ENCODE data around the gene LRCH3.
"Not testable (repeated sequence)": the region's sequence is repeated elsewhere in the genome, so short reads cannot be mapped to it uniquely, and the experiment has no call there.

Gene LRCH3

DNA sequence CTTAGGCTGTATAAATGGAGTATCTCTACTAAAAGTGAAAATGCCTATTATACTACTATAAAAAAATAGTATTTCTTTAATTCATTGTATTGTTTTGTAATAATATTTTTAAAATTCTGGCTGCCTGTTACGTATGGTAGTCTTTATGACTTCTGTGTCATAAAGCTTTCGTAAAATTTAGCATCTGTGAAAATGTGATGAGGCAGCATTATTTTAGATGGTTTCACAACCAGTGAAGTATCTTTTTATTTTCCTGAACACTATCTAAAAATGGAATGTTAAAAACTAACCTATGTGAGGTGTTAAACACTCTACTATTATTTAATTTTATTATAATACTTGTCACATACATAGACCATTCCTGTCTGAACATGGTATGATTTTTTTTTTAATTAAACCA, 46.2 kb downstream of the LRCH3 start:
- no peak for DNase-seq

DNA sequence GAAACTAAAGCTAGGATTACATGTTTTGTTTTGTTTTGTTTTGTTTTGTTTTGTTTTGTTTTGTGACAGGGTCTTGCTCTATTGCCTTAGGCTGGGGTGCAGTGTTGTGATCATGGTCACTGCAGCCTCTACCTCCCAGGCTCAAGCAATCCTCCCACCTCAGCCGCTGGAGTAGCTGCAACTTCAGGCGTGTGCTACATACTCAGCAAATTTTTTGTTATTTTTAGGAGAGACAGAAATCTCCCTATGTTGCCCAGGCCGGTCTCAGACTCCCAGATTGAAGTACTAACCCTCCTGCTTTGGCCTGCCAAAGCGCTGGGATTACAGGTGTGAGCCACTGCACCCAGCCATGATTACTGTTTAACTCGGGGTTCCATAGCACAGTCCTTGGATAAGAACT, 50.7 kb downstream of the LRCH3 start:
- no peak for DNase-seq

DNA sequence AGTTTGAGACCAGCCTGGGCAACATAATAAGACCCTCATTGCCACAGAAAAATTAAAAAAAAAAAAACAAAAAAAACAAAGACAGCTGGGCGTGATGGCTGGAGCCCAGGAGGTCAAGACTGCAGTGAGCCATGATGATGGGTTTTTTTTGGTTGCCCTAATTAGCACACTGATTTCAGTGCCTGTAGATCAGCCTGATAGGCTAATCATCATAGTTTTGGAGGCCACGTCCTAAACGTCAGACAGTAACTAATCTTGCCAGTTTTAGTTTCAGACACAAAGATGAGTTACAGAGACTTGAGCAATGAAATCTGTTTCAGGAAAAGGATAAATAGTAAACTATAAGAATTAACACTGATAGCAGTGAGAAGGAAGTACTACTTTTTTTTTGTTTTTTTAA, 55.4 kb downstream of the LRCH3 start:
- DNase-seq: no peak

DNA sequence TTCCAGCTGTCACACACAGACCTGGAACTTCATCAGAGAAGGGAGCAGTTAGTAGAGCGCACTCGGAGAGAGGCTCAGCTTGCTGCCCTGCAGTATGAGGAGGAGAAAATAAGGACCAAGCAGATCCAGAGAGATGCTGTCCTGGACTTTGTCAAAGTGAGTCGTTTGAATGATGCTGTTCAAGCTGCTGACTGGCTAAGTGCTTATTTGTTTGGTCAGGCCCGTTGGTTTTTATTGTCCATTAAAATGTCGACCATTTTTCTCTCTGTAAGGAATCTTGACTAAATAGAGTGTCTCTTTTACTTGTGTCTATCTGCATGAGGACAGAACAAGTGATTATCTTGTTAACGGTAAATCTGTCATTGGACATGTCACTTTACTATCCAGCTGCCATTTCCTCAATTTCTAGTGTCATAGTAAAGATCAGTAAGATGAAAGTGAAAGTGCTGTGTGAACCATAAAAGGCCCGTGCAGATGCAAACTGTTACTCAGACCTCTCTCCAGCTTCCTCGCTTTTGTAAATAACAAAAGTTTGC, 56.9 kb downstream of the LRCH3 start:
- no peak for DNase-seq

DNA sequence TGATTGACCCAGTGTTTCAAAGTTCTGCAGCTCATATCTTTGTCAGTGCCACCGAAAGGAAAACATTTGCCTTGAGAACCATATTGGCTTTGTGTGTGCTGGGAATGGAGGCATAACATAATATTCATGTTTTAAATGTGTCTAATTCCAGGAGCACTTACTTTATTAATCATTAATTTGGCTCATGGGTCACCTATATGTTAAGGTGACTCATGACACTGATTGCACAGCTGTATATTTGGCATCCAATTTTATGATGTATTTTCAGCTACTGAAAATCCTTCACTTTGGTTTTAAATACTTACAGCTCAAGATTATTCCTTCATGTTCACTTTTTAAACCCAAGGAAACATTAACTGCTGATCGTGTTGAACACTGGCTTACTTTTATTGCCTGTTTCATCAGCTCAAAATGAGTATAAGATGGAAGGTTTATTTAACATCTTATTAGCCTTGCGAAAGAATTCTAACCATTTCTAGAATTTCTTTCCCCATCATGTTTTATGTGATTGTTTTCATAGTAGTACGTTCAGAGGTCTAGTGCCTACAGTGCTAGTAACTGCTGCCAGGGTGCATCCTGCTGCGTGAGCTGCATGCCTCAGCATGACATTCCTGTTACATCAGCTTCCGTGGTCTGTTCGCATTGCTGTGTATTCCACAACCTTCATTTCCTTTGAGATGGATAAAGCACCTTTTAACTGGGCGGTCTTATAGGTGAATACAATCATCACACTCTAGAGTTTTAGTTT, 63.7 kb downstream of the LRCH3 start:
- DNase-seq: peak; percentile 78 to 97

DNA sequence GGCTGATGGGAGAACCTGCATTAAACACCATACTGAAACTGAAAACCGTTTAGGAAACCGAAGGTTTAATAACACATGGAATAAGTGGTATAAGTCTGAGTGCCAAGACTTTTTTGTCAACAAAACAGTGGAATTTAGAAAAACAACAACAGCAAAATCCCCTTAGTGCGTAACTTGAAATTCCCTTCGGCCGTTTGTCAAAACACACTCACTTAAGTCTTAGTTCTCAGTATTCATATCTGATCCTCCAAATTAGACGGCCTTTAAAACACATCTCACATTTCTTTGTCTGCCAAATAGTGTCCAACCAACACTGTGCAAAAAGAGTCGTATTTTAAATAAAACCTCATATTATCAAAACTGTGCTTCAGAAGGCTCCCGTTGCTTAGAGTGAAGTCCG, 64.5 kb downstream of the LRCH3 start:
- no peak for DNase-seq

DNA sequence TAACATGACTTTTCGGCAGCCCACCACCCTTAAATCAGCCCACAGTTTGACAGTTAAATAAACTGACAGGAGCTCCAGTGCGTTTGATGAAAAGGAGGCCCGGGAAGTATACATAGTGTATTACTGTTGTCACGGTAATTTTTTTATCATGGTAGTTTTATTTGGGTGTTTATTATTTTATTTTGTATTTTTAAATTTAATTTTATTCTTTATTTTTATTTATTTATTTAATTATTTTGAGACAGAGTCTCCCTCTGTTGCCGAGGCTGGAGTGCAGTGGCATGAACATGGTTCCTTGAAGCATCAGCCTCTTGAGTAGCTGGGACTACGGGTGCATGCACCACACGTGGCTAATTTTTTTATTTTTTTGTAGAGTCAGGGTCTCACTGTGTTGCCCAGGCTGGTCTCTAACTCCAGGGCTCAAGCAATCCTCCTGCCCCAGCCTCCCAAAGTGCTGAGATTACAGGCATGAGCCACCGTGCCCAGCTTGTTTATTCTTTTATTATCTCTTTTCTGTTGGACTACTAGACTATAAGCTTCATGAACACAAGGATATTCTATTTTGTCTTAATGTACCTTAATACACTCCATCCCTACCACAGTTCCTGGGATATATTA, 65.3 kb downstream of the LRCH3 start:
- no peak for DNase-seq

DNA sequence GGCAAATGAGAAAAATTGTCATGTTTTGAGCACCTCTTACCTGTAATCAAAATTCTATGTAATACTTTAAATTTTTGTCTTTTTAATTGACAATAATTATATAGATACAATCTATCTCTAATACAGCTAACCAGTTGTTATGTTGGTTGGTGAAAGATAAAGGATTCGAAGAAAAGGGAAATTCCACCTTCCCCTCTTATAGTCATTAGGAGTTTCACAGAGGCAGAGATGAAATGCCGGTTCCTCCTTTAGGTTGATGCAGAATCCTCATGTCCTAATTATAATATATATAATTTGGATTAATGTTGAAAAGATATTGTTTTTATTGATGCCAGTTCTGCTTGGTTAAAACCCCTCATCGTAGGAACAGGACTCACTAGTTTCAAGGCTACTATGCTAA, 67.1 kb downstream of the LRCH3 start:
- no peak for DNase-seq

DNA sequence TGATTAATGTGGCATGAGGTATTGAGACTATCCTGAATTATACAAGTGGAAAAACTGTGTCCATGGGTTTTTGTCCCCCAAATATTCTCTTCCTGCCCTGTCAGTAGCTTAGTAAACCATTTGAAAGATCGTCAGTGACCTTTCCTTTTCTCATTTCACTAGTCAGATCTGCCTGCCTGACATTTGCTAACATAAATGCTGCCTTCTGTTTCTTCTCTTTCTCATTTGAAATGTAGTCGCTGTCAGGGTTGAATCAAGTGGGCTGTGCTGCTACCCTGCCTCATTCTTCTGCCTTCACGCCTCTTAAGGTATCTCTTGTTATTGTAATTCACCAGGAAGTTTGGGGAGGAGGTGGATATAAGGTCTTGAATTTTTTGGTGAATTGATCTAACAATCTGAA, 67.5 kb downstream of the LRCH3 start:
- no peak for DNase-seq

DNA sequence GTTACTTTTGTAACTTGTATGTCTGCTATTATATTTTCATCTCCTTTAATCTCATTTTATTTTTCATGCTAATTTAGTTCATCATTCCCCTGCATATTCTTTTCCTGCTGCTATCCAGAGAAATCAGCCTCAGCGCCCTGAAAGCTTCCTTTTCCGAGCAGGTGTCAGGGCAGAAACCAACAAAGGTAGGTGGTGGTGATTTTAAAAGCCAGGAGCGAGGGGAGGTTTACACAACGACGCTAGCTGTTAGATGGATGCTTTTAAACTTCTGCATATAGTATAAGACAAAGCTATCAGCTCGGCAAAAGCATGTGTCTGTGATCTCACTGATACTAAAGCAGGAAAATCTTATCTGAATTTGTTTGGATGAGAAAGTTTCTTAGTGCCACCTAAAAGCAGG, 75.0 kb downstream of the LRCH3 start:
- no peak for DNase-seq

DNA sequence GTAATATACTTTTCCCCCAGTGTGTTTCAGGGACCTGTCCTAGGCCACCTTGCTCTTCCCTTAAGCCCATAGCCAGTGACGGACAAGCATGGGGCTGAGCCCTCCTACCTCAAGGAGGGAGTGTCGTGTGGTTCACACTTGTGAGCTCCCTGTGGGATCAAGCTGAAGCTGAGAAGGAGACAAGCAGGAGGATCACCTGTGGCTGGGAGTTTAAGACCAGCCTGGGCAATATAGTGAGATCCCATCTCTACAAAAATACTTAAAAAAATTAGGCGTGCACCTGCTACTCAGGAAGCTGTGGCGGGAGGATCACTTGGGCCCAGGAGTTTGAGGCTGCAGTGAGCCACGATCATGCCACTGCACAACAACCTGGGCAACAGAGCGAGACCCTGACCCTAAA, 82.3 kb downstream of the LRCH3 start:
- DNase-seq: no peak

DNA sequence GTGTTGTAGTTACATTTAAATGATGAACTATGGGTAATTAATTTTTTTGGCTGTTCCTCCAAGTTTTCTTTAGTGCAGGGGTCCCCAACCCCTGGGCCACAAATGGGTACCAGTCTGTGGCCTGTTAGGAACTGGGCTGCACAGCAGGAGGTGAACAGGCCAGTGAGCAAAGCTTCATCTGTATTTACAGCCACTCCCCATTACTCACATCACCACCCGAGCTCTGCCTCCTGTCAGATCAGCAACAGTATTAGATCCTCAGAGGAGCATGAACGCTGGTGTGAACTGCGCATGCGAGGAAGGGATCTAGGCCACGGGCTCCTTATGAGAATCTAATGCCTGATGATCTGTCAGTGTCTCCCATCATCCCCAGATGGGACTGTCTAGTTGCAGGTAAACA, 83.0 kb downstream of the LRCH3 start:
- DNase-seq: no peak

DNA sequence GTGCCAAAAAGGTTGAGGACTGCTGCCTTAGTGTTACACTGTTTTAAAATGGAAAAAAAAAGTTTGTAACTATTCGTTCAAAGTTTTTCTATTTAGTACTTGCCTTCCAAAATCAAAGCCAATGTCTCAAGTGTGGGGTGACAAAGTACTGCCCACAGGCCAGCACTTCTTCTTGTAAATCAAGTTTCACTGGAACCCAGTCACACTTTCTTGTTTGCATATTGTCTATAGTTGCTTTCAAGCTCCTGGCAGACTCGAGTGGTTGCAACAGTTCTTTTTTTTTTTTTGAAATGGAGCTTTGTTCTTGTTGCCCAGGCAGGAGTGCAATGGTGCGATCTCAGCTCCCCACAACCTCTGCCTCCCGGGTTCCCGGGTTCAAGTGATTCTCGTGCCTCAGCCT, 83.6 kb downstream of the LRCH3 start:
- DNase-seq: no peak

DNA sequence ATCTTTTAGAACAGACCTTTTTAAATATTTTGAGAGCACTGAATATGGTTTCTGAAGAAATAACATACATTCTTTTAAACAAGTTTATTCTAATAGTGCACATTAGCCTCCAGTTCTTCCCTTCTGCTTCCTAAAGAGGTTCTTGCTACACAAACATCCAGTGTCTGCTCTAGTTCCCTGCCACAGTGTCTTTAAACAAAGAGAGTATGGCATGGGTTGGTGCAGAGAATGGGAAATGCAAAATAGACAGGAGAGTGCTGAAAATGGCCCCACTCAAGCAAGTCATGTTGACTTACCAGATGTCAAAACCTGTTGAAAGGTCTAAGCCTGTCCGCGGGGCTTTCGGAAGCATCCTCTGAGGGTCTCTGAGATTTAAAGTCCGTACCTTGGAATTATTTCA, 86.8 kb downstream of the LRCH3 start:
- DNase-seq: no peak

DNA sequence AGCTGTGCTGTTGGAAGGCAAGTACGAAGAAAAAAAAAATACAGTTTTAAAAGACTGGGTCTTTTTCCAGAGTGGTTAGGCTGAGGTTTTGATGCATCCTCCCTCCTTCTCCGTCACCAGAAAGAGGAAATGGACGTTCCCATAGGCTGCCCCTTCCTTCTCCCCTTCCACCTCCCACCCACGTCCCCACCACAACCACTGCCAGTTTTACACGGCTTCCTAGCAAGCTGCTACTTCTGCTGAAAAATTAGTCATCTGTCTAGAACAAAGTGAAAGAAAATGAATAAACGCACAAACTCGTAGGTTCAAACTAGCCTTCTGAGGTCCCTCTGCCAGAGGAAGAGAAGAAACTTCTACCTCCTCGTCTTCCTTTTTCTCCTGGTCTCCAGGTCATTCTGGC, 87.4 kb downstream of the LRCH3 start:
- no peak for DNase-seq

DNA sequence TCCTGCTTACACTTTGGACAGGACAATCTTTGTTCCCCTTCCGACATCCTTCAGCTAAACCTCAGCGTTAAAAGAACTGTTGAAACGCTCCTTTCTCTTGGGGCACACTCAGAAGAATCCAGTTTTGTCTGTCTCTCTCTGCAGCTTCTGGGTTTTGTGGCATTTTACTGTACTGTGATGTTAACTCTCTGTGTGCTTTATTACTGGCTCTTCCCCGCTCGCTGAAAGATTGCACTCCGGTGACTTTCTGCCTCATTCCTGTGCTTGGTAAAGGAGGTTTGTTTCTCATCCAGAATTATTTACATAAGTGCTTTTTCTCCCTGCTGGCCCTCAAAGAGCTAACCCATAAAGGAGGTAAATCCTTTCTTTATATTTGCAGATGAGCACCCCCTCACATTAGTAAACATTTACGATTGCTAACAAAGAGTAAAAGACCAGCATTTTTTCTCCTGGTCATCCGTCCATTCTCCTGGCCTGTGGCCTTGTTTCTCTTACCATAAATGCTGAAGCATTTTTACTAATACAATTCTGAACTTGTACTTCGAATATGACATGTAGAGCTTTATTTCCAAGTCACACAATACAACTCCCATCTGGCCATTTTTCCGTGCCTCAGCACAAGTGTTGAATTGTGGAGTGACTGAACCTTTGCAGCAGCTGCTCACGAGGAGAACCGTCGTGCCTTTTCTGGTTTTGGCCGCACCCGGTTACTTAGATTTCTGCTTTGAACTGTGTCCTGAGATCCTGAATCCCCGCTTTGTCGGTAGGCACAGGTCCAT, 89.6 kb downstream of the LRCH3 start:
- no peak for DNase-seq

DNA sequence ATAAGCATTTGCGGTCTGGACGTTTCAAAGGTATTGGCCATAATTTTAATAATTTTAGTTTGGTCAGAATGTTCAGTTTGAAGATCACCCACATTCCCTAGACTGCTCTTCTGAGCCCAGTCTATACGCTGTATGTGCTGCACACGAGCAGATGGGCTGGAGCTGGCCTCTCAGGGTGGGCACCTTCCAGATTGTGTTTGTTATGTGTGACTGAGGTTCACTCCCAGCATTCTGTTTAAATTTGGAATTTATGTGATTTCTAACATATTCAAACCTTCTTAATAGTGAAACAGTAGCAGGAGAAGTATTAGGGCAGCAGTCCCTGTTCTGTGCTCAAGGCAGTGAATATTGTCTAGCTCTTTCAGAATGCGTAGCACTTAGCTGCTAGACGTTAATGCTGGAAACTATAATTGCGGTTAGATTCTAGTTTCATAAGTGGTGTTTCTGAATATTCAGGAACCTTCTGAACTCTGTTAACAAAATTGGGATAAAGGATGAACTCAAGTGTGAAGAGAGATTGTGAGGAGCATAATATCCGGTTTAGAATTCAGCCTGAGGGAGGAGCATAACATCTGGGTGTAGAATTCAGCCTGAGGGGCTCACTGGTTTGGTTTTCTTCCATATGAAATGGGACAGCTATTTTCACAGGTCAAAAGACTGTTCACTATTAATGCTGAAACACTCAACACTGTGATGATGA, 90.4 kb downstream of the LRCH3 start:
- no peak for DNase-seq

DNA sequence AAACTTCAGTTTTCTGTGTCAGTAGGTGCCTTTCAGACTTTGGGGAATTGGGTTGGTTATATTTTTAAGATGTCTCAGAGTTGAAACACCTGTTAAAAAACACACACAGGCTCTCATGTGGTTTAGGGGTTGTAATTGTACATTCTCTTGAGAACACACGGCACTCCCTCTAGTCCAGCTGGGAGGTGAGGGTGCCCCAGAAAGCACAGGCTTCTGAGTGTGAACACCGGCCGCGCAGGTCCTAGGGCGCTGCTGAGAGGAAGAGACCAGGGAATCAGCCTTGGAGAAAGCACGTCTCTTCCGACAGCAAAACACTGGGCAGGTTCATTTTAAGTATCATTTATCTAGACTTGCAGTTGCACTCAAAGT, 90.9 kb downstream of the LRCH3 start:
- DNase-seq: no peak

DNA sequence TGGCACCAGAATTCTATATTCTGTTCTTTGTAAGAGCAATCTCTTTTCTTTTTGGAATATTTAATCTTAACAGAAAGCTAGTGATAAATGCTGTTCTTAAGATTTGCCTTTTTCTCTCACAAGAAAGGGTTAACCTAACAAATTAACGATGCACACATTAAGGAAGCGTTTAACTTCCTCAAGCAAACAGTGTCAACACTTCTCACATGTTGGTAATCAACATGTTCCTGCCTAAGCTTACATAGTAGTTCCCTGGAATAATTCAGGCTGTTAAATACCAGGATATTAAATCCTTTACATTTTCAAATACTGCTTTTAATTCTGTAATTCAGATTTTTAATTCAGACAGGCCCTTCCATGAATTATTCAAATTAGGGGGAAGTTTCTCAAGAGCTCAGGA, 91.5 kb downstream of the LRCH3 start:
- DNase-seq: no peak

DNA sequence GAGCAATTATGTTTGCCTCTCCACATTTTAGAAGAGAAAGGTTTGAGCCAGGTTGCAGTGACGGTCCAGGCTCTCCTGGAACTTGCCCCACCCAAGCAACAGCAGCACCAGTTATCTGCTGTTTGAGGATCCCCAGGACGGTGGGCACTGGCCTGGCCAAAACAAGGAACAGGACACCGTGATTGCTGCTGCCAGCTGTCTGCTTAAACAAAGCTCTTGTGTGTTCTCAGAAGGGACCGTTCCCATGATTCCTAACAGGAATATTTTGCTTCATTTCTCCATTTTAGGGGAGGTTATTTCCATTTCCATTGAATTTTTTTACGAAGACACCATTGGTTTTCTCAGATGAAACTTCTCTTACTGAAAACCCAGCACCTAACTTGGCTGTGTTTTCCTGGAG, 92.5 kb downstream of the LRCH3 start:
- no peak for DNase-seq

DNA sequence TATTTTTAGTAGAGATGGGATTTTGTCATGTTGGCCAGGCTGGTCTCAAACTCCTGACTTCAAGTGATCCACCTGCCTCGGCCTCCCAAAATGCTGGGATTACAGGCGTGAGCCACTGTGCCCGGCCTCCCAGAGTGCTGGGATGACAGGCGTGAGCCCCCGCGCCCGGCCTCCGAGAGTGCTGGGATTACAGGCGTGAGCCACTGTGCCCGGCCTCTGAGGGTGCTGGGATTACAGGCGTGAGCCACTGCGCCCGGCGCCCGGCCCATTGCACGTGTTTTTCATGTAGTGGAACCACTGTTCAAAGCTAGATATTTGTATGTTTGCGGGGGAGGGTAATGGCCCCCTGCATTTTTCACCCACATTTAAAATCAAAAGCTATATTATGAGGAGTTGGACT, 93.3 kb downstream of the LRCH3 start:
- not testable (repeated sequence) for DNase-seq

DNA sequence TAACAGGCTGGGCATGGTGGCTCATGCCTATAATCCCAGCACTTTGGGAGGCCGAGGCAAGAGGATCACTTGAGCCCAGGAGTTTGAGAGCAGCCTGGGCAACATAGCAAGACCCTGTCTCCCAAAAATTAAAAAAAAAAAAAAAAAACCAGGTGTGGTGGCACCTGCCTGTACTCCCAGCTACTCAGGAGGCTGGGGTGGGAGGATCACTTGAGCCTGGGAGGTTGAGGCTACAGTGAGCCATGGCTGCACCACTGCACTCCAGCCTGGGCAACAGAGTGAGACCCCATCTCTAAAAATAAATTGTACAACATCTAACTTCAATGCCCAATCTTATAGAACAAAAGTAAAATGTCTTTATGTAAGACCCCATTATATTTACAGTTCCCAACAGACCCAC, 95.0 kb downstream of the LRCH3 start:
- DNase-seq: not testable (repeated sequence)

DNA sequence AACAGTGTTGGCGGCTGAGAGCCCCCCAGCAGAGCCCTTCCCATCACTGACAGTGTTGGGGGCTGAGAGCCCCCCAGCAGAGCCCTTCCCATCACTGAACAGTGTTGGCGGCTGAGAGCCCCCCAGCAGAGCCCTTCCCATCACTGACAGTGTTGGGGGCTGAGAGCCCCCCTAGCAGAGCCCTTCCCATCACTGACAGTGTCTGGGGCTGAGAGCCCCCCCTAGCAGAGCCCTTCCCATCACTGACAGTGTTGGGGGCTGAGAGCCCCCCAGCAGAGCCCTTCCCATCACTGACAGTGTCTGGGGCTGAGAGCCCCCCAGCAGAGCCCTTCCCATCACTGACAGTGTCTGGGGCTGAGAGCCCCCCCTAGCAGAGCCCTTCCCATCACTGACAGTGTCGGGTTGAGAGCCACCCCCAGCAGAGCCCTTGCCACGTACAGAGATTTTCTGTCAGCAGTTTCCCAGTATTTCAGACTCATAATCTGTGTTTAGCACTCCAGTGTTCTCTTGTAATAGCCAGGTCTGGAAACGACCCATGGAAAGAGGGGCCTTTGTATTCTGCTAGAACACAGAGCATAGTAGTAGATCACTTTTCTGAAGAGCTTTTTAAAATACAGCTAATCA, 96.5 kb downstream of the LRCH3 start:
- not testable (repeated sequence) for DNase-seq
